Breast epithelium (tissue), 4 donors: Measurements from ENCODE around the gene MRPS27. TPM values are rescaled to one million over a fixed set of nuclear protein-coding genes. Genes with fewer than 3 reads are reported as not detected.

ENCODE experiments used
- DNase-seq, 2 donors: peaks; one replicate each; pipeline ENCODE4 v3.0.0-alpha.2; 2019; ENCODE audit warnings: low spot score in 2 of 2
- H3K27ac ChIP-seq, 2 donors: fragments of 200-600 bp; sonication (generic) in 1 of 2; one replicate each; pipeline ENCODE4 v1.5.1; 2016 to 2019; ENCODE audit warnings: mild to moderate bottlenecking in 1 of 2
- H3K27me3 ChIP-seq, 2 donors: fragments of 200-600 bp; sonication (generic) in 1 of 2; one replicate each; pipeline versions ENCODE4 v1.5.1 to v1.6.0; 2017 to 2019; ENCODE audit warnings: control low read depth in 1 of 2, mild to moderate bottlenecking in 1 of 2
- H3K36me3 ChIP-seq: fragments of 200-600 bp; one replicate; pipeline ENCODE4 v1.5.1; 2019
- H3K4me1 ChIP-seq, 2 donors: fragments of 200-600 bp; sonication (generic); one replicate each; pipeline ENCODE4 v1.5.1; 2016 to 2019; ENCODE audit warnings: control low read depth in 1 of 2
- H3K4me3 ChIP-seq, 3 donors: fragments of 200-600 bp; sonication (generic); 1 replicate in 2 of 3; 2 replicates in 1 of 3; pipeline ENCODE4 v1.5.1; 2016 to 2019; ENCODE audit warnings: mild to moderate bottlenecking in 3 of 3, moderate library complexity in 2 of 3
- H3K9me3 ChIP-seq, 2 donors: fragments of 200-600 bp; sonication (generic) in 1 of 2; one replicate each; pipeline ENCODE4 v1.5.1; 2016 to 2019; ENCODE audit warnings: control low read depth in 1 of 2
- CTCF ChIP-seq, 3 donors: fragments of 450-650 bp; IDR thresholded peaks; one replicate each; pipeline ENCODE4 v1.5.1; 2016 to 2017; ENCODE audit warnings: antibody characterized with exemption in 3 of 3, mild to moderate bottlenecking in 3 of 3, moderate library complexity in 3 of 3
- POLR2A ChIP-seq: fragments of 450-650 bp; IDR thresholded peaks from one replicate; pipeline ENCODE4 v1.6.1; 2016; ENCODE audit warnings: antibody characterized with exemption, mild to moderate bottlenecking, moderate library complexity
- POLR2AphosphoS5 ChIP-seq, 3 donors: sonication (generic); formaldehyde crosslinking; IDR thresholded peaks; one replicate each; pipeline ENCODE4 v1.6.1; 2017; ENCODE audit warnings: antibody characterized with exemption in 3 of 3
- intact Hi-C: fragments of 100-400 bp; cut with DNase I; formaldehyde crosslinking; loops from one replicate; pipeline ENCODE4 v1.15.1; 2023; ENCODE audit warnings: low total_unique reads
- total RNA-seq, 3 donors: library from RNA; depleted of rRNA; stranded (reverse); fragments of >200 nt; gene quantifications; one replicate each; pipeline ENCODE4 v1.1.0, GENCODE V29; 2016

Gene MRPS27
- total RNA-seq, 3 donors from 2014 or later = 47.8 to 71.3 (median 51.8) TPM

- no peaks in the 10 kb centered on the region for H3K36me3 ChIP-seq
Measured at GRCh38 chr5:72223371-72223770, 96.7 kb downstream of the MRPS27 start.

GRCh38 chr5:72222521-72222920 lies 97.5 kb downstream of the MRPS27 start:
- Histone ChIP-seq H3K27me3 (no peaks in the 10 kb centered on the region), H3K27ac (no peak overlapping the region), H3K9me3 (no peaks in the 10 kb centered on the region), H3K4me3 (no peak overlapping the region), H3K36me3 (no peaks in the 10 kb centered on the region), H3K4me1 (no peaks in the 10 kb centered on the region)
- DNase-seq = no peak
- intact Hi-C loops = no loop called here
- no peak for TF ChIP-seq POLR2AphosphoS5 (IDR thresholded peaks at IDR 0.05)
- TF ChIP-seq CTCF (IDR thresholded peaks at IDR 0.05) = no peak
- no peak for TF ChIP-seq POLR2A

More at GRCh38 chr5:72223371-72223770, 96.7 kb downstream of the MRPS27 start:
- Histone ChIP-seq H3K27me3 (no peaks in the 10 kb centered on the region), H3K9me3 (no peaks in the 10 kb centered on the region), H3K4me1 (no peaks in the 10 kb centered on the region), H3K4me3 (no peak overlapping the region), H3K27ac (no peak overlapping the region)
- intact Hi-C loops = no loop called here
- DNase-seq = no peak
- no peak for TF ChIP-seq CTCF (IDR thresholded peaks at IDR 0.05)
- TF ChIP-seq POLR2A = no peak
- no peak for TF ChIP-seq POLR2AphosphoS5 (IDR thresholded peaks at IDR 0.05)

- Histone ChIP-seq H3K27ac (no peak overlapping the region), H3K4me3 (no peak overlapping the region), H3K36me3 (no peaks in the 10 kb centered on the region), H3K4me1 (no peaks in the 10 kb centered on the region), H3K9me3 (no peaks in the 10 kb centered on the region), H3K27me3 (no peaks in the 10 kb centered on the region)
- intact Hi-C loops = no loop called here
- no peak for TF ChIP-seq POLR2AphosphoS5 (IDR thresholded peaks at IDR 0.05)
- no peak for TF ChIP-seq CTCF (IDR thresholded peaks at IDR 0.05)
- no peak for TF ChIP-seq POLR2A
- no peak for DNase-seq
Measured at GRCh38 chr5:72221541-72221940, 98.5 kb downstream of the MRPS27 start.

GRCh38 chr5:72221099-72221498 lies 98.9 kb downstream of the MRPS27 start:
- DNase-seq = no peak
- Histone ChIP-seq H3K4me1 (no peaks in the 10 kb centered on the region), H3K9me3 (no peaks in the 10 kb centered on the region), H3K4me3 (no peak overlapping the region), H3K36me3 (no peaks in the 10 kb centered on the region), H3K27ac (no peak overlapping the region), H3K27me3 (no peaks in the 10 kb centered on the region)
- TF ChIP-seq POLR2AphosphoS5 (IDR thresholded peaks at IDR 0.05) (no peak), CTCF (IDR thresholded peaks at IDR 0.05) (no peak), POLR2A (no peak)
- intact Hi-C loops = no loop called here

GRCh38 chr5:72216756-72217155 lies 103.3 kb downstream of the MRPS27 start:
- no peaks in the 10 kb centered on the region for H3K36me3 ChIP-seq
- H3K4me1 ChIP-seq = no peaks in the 10 kb centered on the region
- no peak overlapping the region for H3K27ac ChIP-seq
- TF ChIP-seq CTCF (IDR thresholded peaks at IDR 0.05) = no peak
- TF ChIP-seq POLR2AphosphoS5 (IDR thresholded peaks at IDR 0.05) = no peak
- no peak for TF ChIP-seq POLR2A
- no peaks in the 10 kb centered on the region for H3K9me3 ChIP-seq
- no peak overlapping the region for H3K4me3 ChIP-seq
- no peak for DNase-seq
- H3K27me3 ChIP-seq = no peaks in the 10 kb centered on the region
- intact Hi-C loops = no loop called here
